Activated CD4-positive, alpha-beta T cell treated with anti-CD3 and anti-CD28 coated beads, Interleukin-10, Interleukin-2, amounts not matched to agents 100 ng/mL and 50 ng/mL, durations not matched to agents 16 hours and 8 hours (primary cell): ENCODE data around the gene RBBP8NL.

Source experiments
- DNase-seq: peaks from one replicate; pipeline ENCODE4 v3.0.0-alpha.2; 2020

Gene RBBP8NL

GRCh38 chr20:62405981-62406513, 21.3 kb downstream of the RBBP8NL start:
- no peak for DNase-seq

GRCh38 chr20:62405108-62405980, 22.0 kb downstream of the RBBP8NL start:
- no peak for DNase-seq

GRCh38 chr20:62404761-62405107, 22.6 kb downstream of the RBBP8NL start:
- no peak for DNase-seq

- no peak for DNase-seq
Measured at GRCh38 chr20:62404112-62404665, 23.1 kb downstream of the RBBP8NL start.

- DNase-seq, result no peak
Measured at GRCh38 chr20:62403331-62403730, 24.0 kb downstream of the RBBP8NL start.

GRCh38 chr20:62402456-62403150, 24.7 kb downstream of the RBBP8NL start:
- DNase-seq, result no peak

- DNase-seq, result no peak
Measured at GRCh38 chr20:62401331-62401779, 26.0 kb downstream of the RBBP8NL start.

GRCh38 chr20:62400541-62400940, 26.8 kb downstream of the RBBP8NL start:
- DNase-seq, result no peak

GRCh38 chr20:62400021-62400420, 27.3 kb downstream of the RBBP8NL start:
- DNase-seq, result no peak

GRCh38 chr20:62398120-62398821, 29.1 kb downstream of the RBBP8NL start:
- no peak for DNase-seq

- DNase-seq, result no peak
Measured at GRCh38 chr20:62396367-62397239, 30.7 kb downstream of the RBBP8NL start.

GRCh38 chr20:62395311-62396242, 31.8 kb downstream of the RBBP8NL start:
- DNase-seq, result no peak

- no peak for DNase-seq
Measured at GRCh38 chr20:62394248-62395245, 32.8 kb downstream of the RBBP8NL start.

GRCh38 chr20:62393830-62394229, 33.5 kb downstream of the RBBP8NL start:
- DNase-seq, result no peak

GRCh38 chr20:62393335-62393665, 34.0 kb downstream of the RBBP8NL start:
- no peak for DNase-seq

GRCh38 chr20:62392621-62393334, 34.6 kb downstream of the RBBP8NL start:
- DNase-seq, result no peak

GRCh38 chr20:62392077-62392418, 35.3 kb downstream of the RBBP8NL start:
- DNase-seq, result no peak

GRCh38 chr20:62391165-62392076, 35.9 kb downstream of the RBBP8NL start:
- DNase-seq, result no peak
